GM18517 (cell line): Measurements from ENCODE around the gene CD81.

ENCODE experiments used
- ATAC-seq: cut with Tn5 transposase; IDR thresholded peaks from one replicate; pipeline ENCODE4 v1.9.1; 2021; ENCODE audit warnings: mild to moderate bottlenecking, moderate library complexity; ENCODE audit not compliant: unreplicated experiment

Gene CD81

GRCh38 chr11:2375341-2375853 lies 1.7 kb upstream of the CD81 start:
- no peak for ATAC-seq

DNA sequence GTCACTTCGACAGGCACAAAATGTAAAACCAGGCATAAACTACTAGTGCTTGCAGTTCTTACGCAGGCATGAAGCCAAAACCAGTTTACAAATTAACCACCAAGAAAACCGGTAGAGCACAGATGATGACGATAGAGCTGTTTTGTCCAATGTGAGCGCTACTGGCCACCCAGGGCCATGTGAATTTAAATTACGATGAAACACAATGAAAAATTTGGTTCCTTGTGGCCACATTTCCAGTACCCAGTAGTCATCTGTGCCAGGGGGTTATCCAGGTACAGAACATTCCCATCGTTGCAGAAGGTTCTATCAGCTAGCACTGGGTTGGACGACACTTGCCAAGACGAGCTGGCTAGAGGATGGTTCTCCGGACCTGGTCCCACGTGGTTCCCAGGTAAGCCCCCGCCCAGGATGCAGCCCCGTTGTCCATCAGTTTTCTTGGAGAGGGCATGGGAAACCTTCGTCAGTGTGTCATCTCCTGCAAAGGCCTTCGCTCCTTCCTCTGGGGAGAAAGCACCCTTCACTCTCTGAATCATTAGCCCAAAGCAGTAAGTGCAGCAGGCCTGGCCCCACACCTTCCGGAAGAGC lies 1.1 kb upstream of the CD81 start:
- no peak for ATAC-seq

DNA sequence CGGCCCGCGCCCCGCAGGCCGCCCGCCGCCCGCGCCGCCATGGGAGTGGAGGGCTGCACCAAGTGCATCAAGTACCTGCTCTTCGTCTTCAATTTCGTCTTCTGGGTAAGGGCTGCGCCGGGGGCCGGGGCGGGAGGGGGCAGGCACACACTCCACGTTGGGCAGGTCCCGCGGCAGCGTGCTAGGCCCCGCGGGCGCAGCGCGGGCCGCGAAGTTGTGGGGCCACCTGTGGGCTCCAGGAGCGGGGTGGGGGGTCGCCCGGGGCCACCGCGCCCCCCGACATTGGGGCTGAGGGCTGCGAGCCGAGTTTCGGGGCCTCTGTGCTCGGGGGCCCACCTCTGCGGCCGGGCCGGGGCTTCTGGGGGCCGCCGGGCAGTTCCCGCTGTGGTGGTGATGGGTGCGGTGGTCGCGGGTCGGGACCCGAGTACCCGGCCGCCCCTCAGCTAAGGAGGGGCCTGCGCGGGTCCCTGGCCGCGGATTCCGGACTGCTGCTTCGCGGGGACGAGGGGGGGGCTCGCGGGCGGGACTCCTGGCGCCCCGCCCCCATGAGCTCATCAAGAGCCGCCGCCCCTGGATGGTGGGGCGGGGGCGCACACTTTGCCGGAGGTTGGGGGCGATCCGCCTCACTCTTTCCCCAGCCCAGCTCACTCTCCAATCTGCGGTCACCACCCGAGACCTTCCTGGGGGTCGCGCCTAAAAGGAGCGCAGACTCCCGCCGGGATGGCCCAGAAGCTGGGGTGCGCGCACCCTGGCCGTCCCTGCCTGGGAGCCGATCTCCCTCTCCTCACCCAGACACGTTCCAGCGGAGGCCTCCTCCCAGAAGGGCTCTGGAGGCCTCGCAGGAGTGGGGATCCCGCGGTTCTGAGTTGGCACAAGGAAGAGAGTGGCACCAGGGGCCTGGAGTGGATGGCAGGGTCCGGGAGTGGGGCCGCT lies 667 bp downstream of the CD81 start:
- no peak for ATAC-seq

DNA sequence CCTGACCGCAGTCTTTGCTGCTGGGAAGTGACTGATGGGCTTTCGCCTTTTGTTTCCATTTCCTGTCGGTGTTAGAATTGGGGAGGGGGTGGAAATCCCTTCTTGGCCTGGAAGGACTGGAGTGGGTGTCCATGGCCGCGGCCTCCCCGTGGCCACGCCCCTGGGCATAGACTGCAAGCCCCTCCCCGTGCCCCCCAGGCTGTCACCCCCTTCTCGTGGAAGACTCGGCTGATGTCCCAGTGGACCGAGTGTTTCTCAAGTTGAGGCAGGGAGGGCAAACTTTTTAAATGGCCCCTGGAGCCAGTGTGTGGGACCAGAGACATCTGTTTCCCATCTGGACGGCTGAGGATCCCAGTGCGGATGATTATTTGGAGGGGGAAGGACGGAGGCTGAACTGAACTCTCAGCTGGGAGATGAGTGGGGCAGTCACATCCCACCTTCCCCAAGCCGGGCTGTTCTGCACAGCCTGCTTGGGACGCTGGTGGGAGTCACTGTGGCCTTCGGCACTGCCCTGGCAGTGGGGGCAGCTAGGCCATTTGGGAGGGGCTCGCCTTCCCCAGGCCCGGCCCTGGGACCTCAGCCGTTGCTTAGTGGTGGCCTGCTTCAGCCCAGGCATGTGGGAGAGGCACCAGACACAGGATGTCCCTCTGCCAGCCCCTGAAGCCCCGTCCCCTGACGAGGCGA lies 1.6 kb downstream of the CD81 start:
- ATAC-seq: no peak

DNA sequence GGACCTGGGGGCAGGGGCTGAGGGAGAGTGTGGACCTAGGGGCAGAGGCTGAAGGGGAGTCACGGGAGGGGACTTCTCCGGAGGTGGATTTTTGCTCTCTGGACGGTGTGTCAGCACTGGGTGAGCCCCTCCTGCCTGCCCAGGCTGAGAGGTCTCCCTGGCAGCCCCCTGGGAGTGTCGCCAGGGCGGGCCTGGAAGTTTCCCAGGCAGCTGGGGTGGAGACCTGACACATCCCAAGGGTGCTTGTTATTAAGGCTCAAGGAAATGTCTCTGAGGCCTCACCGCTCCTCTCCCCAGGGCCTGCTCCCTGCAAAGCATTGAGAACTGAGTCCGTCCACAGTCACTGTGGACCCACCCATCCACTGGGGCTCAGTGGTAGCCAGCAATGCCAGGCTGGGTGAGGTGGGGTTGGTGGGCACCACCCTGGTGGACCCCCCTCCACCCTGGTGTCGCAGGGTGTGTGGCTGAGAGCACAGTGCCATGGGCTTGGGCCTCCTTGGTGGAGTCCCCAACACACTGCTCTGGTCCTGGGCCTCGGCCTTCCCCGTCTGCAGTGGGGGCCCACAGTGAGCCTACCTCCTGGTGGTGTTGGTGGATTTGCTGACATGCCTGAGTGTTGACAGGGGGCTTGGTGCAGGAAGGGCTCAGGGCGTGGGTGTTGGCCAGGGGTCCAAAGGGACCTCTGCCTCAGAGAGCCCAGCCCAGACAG lies 2.5 kb downstream of the CD81 start:
- no peak for ATAC-seq

GRCh38 chr11:2380396-2380795 lies 3.3 kb downstream of the CD81 start:
- no peak for ATAC-seq

GRCh38 chr11:2380807-2381350 lies 3.8 kb downstream of the CD81 start:
- peak; percentile 33 for ATAC-seq

DNA sequence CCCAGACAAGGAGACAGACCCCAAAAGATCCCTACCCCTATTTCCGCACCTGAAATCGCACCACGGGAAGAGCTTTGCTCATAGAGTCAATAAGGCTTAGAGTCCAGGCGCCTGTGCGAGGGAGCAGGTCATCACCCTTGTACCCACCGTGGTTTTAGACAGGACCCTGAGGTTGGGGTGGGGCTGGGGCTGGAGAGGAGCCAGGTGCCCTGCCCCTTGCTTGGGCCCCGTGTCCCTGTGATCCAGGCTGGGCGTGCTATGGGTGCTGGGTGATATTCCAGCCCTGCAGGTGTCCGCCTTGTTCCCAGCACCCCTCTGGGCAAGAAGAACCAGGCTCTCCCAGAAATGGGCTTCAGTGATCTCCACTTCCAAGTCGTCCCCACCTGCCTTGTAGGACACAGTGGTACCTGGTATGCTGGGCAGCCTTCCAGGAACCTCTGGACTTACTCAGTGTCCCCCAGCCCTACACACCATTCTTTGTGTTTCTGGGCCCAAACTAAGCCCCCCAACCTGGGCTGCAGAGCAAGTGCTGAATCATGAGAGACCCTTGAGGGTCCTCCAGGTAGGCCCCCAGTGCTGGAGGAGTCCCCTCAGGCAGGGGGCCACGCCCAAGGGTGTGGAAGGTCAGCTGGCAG lies 4.5 kb downstream of the CD81 start:
- no peak for ATAC-seq

- no peak for ATAC-seq
These were observed 5.0 kb downstream of the CD81 start for GRCh38 chr11:2382129-2382517.

- ATAC-seq: no peak
These were observed 6.1 kb downstream of the CD81 start for GRCh38 chr11:2382936-2383851.

GRCh38 chr11:2383852-2384804 lies 7.0 kb downstream of the CD81 start:
- no peak for ATAC-seq

DNA sequence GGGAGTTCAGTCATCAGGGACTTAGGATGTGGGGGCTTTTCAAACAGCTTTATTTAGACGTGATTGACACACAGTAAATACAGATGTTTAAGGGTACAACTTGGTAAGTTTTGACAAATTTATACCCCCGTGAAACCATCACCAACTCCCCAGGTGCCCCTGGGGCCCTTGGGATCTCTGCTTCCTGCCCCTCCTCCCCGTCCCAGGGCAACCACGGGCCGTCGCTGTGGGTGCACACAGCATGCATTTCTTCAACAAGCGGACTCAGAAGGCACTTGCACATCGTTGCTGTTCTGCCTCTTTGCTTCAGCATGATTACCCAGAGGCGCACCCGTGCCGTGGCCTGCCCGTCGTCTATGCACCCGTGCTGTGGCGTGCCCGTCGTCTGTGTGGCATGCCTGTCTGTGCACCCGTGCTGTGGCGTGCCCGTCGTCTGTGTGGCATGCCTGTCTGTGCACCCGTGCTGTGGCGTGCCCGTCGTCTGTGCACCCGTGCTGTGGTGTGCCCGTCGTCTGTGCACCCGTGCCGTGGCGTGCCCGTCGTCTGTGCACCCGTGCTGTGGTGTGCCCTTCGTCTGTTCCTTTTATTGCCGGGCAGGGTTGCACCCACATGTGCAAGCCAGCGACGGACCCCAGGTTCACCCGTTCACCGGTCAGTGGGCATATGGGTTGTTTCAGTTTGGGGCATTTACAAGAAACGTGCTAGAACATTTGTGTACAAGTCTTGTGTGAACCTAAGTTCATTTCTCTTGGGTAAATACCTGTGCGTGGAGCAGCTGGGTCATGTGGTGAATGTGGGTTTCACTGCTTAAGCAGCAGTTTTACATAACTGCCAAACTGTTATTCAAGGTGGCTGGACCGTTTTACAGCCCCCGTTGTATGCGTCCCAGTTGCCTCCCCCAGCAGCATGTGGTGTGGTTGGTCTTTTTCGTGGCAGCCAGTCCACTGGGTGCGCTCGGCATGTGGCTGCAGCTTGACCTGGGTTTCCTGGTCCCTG lies 8.3 kb downstream of the CD81 start:
- peak; percentile 30 for ATAC-seq

DNA sequence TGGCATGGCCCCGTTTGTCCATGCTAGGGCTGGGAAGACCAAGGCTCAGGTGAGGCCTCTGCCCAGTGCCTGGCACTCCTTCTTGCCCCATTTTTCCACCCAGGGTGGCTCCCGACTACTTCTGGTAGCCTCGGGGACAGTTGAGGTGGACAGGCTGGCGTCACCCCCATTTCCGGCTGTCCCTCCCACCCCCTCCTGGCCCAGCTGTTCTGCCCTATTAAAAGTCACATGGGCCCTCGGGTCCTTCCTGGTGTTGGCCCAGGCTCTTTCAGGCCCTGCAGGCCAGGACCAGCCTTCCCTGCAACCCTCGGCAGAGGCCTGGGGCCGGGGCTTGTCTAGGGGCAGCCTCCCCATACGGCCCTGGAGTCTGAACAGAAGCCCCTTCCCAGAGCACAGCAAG lies 9.5 kb downstream of the CD81 start:
- no peak for ATAC-seq

DNA sequence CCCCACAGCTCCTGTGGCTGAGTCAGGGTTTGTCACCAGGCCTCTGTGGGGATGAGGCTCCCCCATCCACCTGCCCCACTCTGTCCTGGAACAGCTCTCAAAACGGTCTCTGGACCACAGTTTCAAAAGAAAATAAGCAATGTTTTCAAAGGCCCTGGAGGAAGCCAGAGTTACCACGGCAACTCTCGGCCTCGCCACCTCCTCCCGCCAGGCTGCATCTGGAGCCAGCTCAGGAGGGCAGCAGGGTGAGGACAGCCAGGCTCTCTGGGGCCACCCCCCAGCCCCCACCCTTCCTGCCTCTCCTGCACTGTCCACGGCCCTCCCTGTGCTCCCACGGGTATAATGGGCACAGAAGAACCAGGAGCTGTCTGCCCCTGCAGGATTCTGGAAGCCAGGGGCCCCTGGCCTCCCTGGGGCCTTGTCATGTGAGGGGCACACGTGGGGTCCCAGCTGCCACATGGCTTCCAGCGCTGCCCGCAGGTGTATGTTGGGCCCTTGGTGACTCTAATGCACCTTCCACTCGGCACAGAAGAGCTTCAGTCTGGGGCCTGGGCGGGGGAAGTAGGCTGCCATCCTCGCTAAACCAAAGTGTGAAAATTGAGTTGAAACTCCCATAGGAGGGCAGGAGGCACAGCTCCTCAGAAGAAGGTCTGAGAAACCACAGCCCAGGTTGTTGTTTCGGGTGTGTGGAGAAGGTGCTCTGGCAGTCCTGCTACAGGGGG lies 10.3 kb downstream of the CD81 start:
- ATAC-seq: no peak

DNA sequence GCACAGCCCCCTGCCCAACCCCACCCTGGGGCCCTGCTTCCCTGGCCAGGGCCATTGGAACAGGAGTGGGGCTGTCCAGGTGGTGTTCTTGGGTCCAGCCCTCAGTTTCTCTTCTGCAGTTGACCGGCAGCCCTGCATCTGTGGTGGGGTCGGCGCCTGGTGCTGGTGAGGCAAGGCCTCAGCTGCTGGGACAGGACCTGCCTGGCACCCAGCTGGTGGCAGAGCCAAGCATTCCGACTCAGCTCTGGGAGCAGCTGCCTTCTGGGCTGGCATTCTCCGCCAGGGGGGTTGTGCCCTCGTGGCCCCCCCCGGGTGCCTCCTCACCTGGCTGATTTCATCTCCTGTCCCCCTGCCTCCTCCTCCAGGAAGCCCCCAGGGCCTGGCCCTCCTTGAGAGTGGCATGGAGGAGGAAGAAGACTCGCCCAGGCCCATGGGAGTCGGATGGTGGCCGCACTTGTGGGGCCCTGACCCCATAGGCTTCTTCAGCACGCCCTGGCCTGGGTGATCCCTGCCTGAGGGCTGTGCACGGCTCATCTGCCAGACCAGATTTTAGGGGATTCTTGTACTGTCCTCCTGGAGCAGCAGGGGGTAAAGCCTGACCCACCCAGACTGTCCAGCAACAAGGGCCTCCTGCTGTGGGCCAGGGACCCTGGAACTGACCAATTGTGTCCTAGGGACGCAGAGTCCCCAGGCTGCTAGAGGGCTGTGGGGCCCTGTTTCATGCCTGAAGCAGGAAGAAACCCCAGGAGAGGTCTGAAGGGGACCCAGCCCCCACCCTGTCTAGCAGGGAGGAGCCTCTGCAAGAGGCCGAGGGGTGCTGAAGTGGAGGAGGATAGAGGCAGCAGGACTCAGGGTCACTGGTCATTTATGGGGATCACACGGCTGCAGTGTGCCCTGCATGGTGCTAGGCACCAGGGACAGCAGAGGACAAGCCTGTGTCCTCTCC lies 11.6 kb downstream of the CD81 start:
- ATAC-seq: no peak
